ENCODE results near the gene DERL3. TPM values are rescaled to one million over a fixed set of nuclear protein-coding genes. Genes with fewer than 3 reads are reported as not detected.

The DERL3 gene
- total RNA-seq, 2 experiments from 2014 or later, result 0.66 to 0.98 TPM

DNA sequence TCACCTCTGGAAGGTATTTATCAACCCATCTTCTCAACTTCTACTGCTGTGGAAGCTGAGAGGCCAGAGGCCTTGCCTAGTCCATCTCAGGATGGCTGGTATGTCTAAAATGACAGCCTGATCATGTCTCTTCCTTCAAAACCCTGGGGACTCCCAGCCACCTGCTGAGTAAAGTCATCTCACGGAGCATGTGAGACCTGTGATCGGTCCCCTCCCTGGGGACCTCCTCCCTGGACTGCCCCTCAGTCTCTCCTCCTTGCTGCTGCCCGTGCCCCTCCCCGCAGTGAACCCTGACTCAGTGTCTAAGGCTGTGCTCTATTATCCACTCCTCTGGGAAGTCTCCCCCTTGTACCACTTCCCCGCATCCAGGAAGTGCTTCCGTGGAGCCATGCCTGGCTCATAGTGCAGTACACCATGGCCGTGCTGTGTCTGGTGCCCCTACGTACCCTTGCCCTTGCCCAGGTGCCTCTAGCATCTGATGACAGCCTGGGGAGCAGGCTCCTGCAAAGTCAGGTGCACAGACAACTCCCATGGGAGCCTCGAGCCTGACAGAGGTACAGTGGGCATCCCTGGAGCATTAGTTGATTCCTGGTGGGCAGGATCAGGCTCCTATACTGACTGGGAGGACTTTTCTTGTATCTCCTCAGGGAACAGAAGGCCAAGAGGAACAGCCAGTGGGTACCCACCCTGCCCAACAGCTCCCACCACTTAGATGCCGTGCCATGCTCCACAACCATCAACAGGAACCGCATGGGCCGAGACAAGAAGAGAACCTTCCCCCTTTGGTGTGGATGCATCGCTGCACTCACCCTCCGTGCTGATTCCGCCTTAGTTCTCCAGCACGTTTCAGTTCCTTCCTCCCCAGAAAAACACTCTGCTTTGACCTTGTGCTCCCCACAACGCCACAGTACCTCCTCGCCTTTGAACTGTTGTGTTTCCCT, 38.2 kb downstream of the DERL3 start:
- ChIA-PET CTCF (no interaction called here), POLR2A (no interaction called here)
- no peaks in the 10 kb centered on the region for H3K4me1 ChIP-seq (ENCODE audit: insufficient read depth, low read length)
- ATAC-seq (ENCODE audit: poor library complexity), result no peak
- no peaks in the 10 kb centered on the region for H3K9me3 Mint-ChIP-seq
- TF ChIP-seq, protein P1, sequence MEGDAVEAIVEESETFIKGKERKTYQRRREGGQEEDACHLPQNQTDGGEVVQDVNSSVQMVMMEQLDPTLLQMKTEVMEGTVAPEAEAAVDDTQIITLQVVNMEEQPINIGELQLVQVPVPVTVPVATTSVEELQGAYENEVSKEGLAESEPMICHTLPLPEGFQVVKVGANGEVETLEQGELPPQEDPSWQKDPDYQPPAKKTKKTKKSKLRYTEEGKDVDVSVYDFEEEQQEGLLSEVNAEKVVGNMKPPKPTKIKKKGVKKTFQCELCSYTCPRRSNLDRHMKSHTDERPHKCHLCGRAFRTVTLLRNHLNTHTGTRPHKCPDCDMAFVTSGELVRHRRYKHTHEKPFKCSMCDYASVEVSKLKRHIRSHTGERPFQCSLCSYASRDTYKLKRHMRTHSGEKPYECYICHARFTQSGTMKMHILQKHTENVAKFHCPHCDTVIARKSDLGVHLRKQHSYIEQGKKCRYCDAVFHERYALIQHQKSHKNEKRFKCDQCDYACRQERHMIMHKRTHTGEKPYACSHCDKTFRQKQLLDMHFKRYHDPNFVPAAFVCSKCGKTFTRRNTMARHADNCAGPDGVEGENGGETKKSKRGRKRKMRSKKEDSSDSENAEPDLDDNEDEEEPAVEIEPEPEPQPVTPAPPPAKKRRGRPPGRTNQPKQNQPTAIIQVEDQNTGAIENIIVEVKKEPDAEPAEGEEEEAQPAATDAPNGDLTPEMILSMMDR (IDR thresholded peaks at IDR 0.05), result no peak
- intact Hi-C loops (cut with DNase I, micrococcal nuclease), result no loop called here
- no peaks in the 10 kb centered on the region for H3K9me3 ChIP-seq (ENCODE audit: control insufficient read depth in 1 of 2, insufficient read depth in 1 of 2, low read length in 2 of 2)
- DNase-seq, result peak in 1 of 14 experiments; percentile 5
- H3K4me3 Mint-ChIP-seq, result no peak overlapping the region
- H3K4me1 Mint-ChIP-seq (ENCODE audit: low read depth), result no peaks in the 10 kb centered on the region
- H3K27ac Mint-ChIP-seq, result no peak overlapping the region
- H3K36me3 ChIP-seq (ENCODE audit: insufficient read depth, low read length), result peaks cover 70% of the 10 kb centered on the region
- peaks cover 82% of the 10 kb centered on the region for H3K36me3 Mint-ChIP-seq (ENCODE audit: low read depth)
- H3K27me3 ChIP-seq (ENCODE audit: control insufficient read depth in 1 of 2, insufficient read depth in 2 of 2, low read length in 2 of 2), result no peaks in the 10 kb centered on the region
- H3K4me3 ChIP-seq (ENCODE audit: low read length), result no peak overlapping the region
- H3K27ac ChIP-seq (ENCODE audit: low read depth in 1 of 2, low read length in 2 of 2), result no peak overlapping the region
- no peaks in the 10 kb centered on the region for H3K27me3 Mint-ChIP-seq

GRCh38 chr22:23796461-23796860, 42.3 kb downstream of the DERL3 start:
- intact Hi-C loops (cut with DNase I, micrococcal nuclease), result no loop called here
- no peaks in the 10 kb centered on the region for H3K9me3 ChIP-seq (ENCODE audit: control insufficient read depth in 1 of 2, insufficient read depth in 1 of 2, low read length in 2 of 2)
- ATAC-seq (ENCODE audit: poor library complexity), result no peak
- peaks cover 66% of the 10 kb centered on the region for H3K36me3 ChIP-seq (ENCODE audit: insufficient read depth, low read length)
- ChIA-PET POLR2A (no interaction called here), CTCF (no interaction called here)
- H3K4me3 Mint-ChIP-seq, result no peak overlapping the region
- peaks cover 76% of the 10 kb centered on the region for H3K36me3 Mint-ChIP-seq (ENCODE audit: low read depth)
- no peak for DNase-seq
- TF ChIP-seq, protein P1 (IDR thresholded peaks at IDR 0.05), result no peak
- no peak overlapping the region for H3K27ac ChIP-seq (ENCODE audit: low read depth in 1 of 2, low read length in 2 of 2)
- H3K4me1 ChIP-seq (ENCODE audit: insufficient read depth, low read length), result peaks cover 8% of the 10 kb centered on the region
- no peaks in the 10 kb centered on the region for H3K9me3 Mint-ChIP-seq
- H3K4me3 ChIP-seq (ENCODE audit: low read length), result no peak overlapping the region
- no peaks in the 10 kb centered on the region for H3K27me3 ChIP-seq (ENCODE audit: control insufficient read depth in 1 of 2, insufficient read depth in 2 of 2, low read length in 2 of 2)
- H3K4me1 Mint-ChIP-seq (ENCODE audit: low read depth), result peaks cover 12% of the 10 kb centered on the region
- no peak overlapping the region for H3K27ac Mint-ChIP-seq
- no peaks in the 10 kb centered on the region for H3K27me3 Mint-ChIP-seq

DNA sequence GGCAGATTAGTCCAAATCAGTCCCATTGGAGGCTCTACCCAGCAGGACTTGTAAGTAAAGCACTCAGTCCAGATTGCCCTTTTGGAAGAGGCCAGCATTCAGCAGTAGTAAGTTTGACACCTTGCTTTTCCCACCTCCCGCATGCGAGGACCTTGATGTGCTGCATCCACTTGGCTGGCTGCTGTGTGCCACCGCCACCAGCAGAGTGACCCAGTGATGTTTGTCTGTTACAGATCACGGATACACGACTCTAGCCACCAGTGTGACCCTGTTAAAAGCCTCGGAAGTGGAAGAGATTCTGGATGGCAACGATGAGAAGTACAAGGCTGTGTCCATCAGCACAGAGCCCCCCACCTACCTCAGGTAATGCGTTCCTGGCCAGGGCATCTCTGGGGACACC, 45.5 kb downstream of the DERL3 start:
- TF ChIP-seq, protein P1 (IDR thresholded peaks at IDR 0.05), result no peak
- intact Hi-C loops (cut with DNase I, micrococcal nuclease), result no loop called here
- no peak overlapping the region for H3K4me3 ChIP-seq (ENCODE audit: low read length)
- Mint-ChIP-seq H3K4me1 (ENCODE audit: low read depth) (peaks cover 24% of the 10 kb centered on the region), H3K36me3 (ENCODE audit: low read depth) (peaks cover 61% of the 10 kb centered on the region), H3K27ac (no peak overlapping the region), H3K4me3 (no peak overlapping the region), H3K9me3 (no peaks in the 10 kb centered on the region), H3K27me3 (no peaks in the 10 kb centered on the region)
- ChIA-PET POLR2A (no interaction called here), CTCF (no interaction called here)
- H3K9me3 ChIP-seq (ENCODE audit: control insufficient read depth in 1 of 2, insufficient read depth in 1 of 2, low read length in 2 of 2), result no peaks in the 10 kb centered on the region
- no peaks in the 10 kb centered on the region for H3K27me3 ChIP-seq (ENCODE audit: control insufficient read depth in 1 of 2, insufficient read depth in 2 of 2, low read length in 2 of 2)
- no peak overlapping the region for H3K27ac ChIP-seq (ENCODE audit: low read depth in 1 of 2, low read length in 2 of 2)
- H3K4me1 ChIP-seq (ENCODE audit: insufficient read depth, low read length), result peaks cover 28% of the 10 kb centered on the region
- peaks cover 58% of the 10 kb centered on the region for H3K36me3 ChIP-seq (ENCODE audit: insufficient read depth, low read length)
- DNase-seq (peak in 1 of 14 experiments; percentile 4), ATAC-seq (ENCODE audit: poor library complexity) (no peak)
